ENCODE results near the gene NRM.
"Not testable (repeated sequence)": the region's sequence is repeated elsewhere in the genome, so short reads cannot be mapped to it uniquely, and the experiment has no call there.

Gene NRM

DNA sequence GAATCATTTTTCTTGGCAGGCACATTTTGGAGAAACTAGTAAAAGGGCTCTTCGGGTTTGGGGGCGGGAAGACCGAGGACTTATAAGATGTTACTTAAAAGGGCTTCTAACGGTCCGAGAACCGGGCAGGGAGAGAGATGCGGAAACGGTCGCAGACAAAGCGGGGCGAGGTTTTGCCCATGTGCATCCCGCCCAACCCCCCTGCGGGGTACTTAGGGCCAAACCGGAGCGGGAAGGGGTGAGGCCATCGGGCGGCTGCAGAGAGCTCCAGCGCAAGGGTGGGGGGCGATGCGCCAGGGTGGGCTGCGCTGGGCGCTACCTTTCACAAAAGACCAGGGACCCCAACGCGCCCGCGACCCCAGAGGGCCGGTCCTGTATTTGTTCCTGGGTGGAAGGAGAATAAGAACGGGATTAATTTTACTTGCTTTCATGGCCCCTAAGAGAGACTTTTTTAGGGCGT, 30.0 kb upstream of the NRM start:
- no peak for DNase-seq (ENCODE audit: low read depth, low spot score)

DNA sequence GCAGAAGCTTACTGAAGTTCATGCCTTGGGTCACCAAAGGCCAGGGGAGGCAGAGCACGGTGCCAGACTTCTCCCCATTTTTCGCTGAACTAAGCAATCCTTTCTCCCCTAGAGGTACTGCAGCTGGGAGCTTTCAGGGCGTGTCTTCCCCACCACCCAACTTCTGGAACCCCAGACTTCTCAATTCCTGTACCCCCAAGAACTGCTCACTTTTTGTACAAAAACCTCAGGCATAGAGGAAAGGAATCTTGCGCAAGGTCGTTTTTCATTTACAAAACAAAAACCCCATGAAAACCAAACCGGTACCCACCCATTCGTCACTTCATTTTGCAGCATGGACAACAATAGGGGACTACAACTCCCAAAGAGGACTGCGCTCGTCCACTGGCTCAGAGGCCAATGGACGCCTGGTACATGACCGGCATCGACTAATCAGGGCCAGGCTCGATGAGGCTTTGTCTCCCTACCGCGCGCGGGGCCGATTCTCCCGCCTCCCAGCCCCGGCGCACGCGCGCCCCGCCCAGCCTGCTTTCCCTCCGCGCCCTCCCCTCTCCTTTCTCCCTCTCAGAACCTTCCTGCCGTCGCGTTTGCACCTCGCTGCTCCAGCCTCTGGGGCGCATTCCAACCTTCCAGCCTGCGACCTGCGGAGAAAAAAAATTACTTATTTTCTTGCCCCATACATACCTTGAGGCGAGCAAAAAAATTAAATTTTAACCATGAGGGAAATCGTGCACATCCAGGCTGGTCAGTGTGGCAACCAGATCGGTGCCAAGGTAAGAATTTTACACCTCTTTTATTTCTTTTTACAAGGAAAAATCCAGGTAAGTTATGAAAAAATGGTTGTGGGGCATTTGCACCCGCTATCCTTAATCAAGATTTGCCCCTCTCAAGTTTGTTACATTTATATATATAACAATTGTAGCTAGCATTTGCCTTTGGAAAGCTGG, 29.3 kb upstream of the NRM start, which contains the start of gene TUBB:
TSS of gene TUBB (plus strand) at position 562 of the 947 bp plus-strand sequence. CDS start at position 717, 155 bp downstream.
- DNase-seq (ENCODE audit: low read depth, low spot score) = peak; percentile 89

DNA sequence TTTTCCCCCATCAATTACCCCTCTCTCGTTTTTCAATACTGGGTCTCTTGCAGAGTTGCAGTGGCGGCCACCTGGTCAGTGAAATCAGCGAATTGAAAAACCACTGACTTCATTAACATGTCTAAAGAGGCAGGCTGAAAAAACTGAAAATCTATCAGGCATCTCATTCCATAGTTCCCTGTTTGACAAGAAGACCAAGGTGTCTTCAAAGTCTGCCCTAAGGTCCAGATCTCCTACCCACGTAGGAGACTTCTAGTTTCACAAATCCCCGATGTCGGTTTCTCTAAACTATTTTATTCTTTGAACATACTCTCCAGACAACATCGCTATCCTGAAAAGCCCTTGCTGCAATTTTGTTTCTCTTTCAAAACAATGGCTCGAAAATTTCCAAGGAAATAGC, 28.6 kb upstream of the NRM start:
- no peak for DNase-seq (ENCODE audit: low read depth, low spot score)

GRCh38 chr6:30717845-30718720, 27.3 kb upstream of the NRM start:
- not testable (repeated sequence) for DNase-seq (ENCODE audit: low read depth, low spot score)

- DNase-seq (ENCODE audit: low read depth, low spot score) = peak; percentile 98
Observed at GRCh38 chr6:30717129-30717844, 26.5 kb upstream of the NRM start, which contains the start of gene MDC1. TSS of gene MDC1 (minus strand) at chr6:30717281. CDS start at chr6:30715175, 2,106 bp downstream.

- no peak for DNase-seq (ENCODE audit: low read depth, low spot score)
Observed at GRCh38 chr6:30716879-30717128, 26.0 kb upstream of the NRM start.

- no peak for DNase-seq (ENCODE audit: low read depth, low spot score)
Observed at GRCh38 chr6:30714263-30714662, 23.5 kb upstream of the NRM start.

- no peak for DNase-seq (ENCODE audit: low read depth, low spot score)
Observed at GRCh38 chr6:30712441-30712945, 21.7 kb upstream of the NRM start.

GRCh38 chr6:30711758-30712380, 21.1 kb upstream of the NRM start:
- no peak for DNase-seq (ENCODE audit: low read depth, low spot score)

DNA sequence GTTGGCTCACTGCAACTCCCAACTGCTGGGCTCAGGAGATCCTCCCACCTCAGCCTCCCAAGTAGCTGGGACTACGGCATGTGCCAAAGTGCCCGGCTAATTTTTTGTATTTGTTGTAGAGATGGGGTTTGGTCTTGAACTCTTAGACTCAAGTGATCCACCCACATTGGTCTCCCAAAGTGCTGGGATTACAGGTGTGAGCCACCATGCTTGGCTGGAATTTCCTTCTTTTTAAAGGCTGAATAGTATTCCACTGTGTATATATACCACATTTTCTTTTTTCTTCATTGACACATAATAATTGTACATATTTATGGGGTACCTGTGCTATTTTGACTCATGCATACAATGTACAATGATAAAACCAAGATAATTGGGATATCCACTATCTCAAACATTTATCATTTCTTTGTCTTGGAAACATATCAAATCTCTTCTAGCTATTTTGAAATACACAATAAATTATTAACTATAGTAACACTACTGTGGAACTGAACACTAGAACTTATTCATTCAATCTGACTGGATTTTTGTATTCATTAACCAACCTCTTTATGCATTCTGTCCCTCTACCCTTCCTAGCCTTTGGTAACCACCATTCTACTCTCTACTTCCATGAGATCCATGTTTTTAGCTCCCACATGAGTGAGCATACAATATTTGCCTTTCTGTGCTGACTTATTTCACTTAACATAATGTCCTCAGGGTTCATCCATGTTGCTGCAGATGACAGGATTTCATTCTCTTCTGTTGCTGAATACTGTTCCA, 18.5 kb upstream of the NRM start:
- DNase-seq (ENCODE audit: low read depth, low spot score) = no peak

GRCh38 chr6:30707281-30707850, 16.6 kb upstream of the NRM start:
- DNase-seq (ENCODE audit: low read depth, low spot score) = no peak

DNA sequence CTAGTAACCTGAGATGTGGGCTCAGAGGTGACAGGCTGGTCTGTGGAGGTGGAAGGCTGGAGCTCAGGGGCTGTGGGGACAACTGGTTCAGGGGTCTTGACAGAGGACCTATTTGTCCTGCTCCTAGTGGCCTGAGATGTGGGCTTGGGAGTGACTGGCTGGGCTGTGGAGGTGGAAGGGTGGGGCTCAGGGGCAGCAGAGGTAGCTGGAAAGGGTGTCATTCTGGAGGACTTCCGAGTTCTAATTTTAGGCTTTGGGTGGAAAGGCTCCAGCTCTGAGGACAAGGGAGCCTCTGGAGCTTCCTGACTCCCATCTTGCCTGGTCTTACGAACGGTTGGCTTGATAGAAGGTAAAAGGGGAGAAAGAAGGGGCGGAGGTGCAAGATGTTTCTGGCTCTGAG, 14.8 kb upstream of the NRM start:
- no peak for DNase-seq (ENCODE audit: low read depth, low spot score)

- DNase-seq (ENCODE audit: low read depth, low spot score) = no peak
Observed at GRCh38 chr6:30703821-30704220, 13.0 kb upstream of the NRM start.

DNA sequence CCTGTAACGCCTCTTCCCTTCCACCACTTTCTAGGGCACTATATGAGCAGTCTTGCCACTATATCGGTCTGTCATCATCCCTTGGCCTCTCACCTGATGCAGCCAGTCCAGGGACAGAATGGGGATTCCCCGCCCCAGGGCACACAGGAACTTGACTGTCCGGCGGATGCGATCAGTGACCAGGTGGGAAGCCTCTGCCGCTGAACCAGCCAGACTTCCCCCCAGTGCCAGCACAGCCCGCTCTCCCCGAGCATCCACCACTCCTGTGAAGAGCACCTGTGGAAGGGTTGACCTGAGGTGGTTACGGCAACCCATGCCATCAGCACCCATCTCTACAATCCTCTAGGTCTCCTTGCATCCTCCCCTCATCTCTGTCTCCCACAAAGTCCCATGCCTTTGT, 12.2 kb upstream of the NRM start:
- DNase-seq (ENCODE audit: low read depth, low spot score) = no peak

DNA sequence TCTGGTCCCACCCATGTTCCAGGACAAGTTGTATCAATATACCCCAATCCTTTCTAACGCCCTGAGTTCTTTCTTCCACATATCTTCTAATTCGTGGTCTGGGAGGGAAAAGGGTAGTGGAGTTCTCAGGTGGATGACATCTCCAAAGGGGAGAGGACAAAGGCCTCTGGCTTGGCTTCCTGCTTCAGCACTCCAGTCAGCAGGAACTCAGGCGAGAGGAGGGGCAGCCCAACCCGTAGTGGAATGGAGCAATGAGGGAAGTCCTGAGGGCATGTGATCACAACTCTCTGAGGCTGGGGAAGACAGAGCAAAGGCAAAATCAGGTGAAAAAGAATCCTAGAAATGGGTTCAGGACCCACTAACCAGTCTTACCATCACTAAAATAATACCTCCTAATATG, 9.6 kb upstream of the NRM start:
- no peak for DNase-seq (ENCODE audit: low read depth, low spot score)

- DNase-seq (ENCODE audit: low read depth, low spot score) = no peak
Observed at GRCh38 chr6:30696432-30696831, 5.6 kb upstream of the NRM start.

DNA sequence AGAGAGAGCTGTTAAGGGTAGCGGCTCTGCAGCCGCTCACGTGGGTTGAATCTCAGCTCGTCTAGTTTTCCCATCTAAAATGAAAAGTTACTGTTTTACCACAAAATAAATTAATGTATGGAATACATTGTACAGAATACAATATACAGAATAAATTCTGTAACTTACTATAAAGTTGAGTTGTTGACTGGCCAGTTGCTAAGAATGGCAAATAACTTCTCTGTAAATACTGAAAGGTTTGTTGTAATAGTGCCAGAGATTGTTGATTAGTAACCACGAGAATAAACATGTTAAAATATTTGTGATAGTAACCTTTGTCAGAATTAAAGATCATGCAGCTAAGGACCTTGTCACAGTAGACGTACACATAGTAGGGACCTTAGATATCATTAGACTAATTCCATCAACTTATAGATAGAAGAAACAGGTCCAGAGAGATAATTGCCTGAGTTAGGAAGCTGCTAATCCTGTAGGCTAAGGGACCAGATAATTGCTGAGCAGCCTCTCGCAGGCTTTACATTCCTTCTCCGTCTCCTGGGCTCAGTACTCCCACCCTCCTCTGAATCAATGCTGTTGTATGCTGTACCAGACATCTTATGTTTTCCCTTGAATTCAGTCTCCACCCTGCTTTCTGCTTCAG, 544 bp upstream of the NRM start:
- no peak for DNase-seq (ENCODE audit: low read depth, low spot score)

DNA sequence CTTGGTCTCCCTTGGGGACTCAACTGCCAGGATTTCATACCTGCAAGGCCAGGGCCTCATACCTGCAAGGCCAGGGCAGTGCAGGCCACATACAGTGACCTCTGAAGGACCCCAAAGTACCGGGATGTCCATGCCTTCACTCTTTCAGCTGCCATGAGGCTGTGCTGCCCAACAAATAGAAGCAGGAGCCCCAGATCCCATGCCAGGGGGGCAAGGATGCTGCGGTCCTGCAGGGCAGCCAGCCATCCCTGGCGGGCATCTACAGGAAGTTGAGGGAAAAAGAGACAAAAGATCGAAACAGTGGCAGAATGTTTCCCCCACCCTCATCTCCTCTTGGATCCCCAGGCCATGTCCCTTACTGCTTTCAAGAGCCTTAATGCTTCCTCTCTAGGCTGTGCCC, 799 bp downstream of the NRM start:
- DNase-seq (ENCODE audit: low read depth, low spot score) = no peak

DNA sequence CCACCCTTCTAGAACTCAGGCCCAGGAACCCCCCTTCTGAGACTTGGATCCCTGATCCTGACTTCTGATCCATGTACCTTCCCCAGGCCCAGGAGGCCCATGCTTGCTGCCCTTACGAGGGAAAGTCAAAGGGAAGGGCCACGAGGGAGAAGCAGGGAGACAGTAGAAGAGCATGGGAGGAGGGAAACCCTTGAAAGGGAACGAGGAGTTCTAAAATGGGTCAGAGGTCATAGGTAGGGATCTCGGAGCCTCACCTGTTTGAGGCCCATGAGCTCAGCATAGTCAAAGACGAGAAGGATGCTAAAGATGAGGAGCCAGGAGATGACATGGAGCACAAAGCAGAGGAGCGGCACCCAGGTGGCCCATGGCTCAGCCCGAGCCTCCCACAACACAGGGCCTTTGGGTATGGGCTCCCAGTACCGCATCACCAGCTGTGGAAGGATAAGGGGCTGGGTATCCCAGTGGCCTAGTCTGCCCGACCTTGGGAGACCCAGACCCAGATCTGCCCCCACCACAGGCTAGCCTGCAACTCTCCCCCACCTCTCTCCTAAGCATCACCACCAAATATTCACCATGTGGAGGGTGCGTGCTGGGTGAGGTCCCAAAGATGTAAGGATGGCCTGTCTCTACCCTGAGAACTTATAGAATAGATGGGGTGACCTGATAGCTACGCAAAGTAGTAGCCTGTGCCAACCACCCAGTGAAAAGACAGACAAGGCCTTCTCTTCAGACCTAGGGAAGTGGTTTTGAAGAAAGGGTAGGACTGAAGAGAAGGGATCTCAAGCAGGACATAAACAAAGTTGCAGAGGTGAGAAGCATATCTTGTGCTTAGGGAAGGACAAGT, 1.5 kb downstream of the NRM start:
- no peak for DNase-seq (ENCODE audit: low read depth, low spot score)

Measured in activated CD4-positive, CD25-positive, alpha-beta regulatory T cell treated with anti-CD3 and anti-CD28 coated beads, Interleukin-2, amount 50 U/mL, for 16 hours (primary cell).